Uterus (tissue), 2 donors: ENCODE data around the gene ELMO1.

ENCODE experiments used
- POLR2A ChIP-seq, 2 donors: fragments of 450-650 bp; IDR thresholded peaks; one replicate each; pipeline ENCODE4 v1.6.1; 2016; ENCODE audit warnings: antibody characterized with exemption in 2 of 2, mild to moderate bottlenecking in 1 of 2, moderate library complexity in 1 of 2
- TF ChIP-seq, protein P1 (sequence below), 4 experiments: fragments of 200-600 bp in 2 of 4; fragments of 450-650 bp in 2 of 4; sonication (generic) in 2 of 4; IDR thresholded peaks; one replicate each; pipeline ENCODE4 v1.5.1; 2016 to 2019; ENCODE audit warnings: antibody characterized with exemption in 4 of 4, mild to moderate bottlenecking in 2 of 4, moderate library complexity in 1 of 4

- TF ChIP-seq, protein P1, sequence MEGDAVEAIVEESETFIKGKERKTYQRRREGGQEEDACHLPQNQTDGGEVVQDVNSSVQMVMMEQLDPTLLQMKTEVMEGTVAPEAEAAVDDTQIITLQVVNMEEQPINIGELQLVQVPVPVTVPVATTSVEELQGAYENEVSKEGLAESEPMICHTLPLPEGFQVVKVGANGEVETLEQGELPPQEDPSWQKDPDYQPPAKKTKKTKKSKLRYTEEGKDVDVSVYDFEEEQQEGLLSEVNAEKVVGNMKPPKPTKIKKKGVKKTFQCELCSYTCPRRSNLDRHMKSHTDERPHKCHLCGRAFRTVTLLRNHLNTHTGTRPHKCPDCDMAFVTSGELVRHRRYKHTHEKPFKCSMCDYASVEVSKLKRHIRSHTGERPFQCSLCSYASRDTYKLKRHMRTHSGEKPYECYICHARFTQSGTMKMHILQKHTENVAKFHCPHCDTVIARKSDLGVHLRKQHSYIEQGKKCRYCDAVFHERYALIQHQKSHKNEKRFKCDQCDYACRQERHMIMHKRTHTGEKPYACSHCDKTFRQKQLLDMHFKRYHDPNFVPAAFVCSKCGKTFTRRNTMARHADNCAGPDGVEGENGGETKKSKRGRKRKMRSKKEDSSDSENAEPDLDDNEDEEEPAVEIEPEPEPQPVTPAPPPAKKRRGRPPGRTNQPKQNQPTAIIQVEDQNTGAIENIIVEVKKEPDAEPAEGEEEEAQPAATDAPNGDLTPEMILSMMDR (IDR thresholded peaks at IDR 0.05) = no peak
- TF ChIP-seq POLR2A (IDR thresholded peaks at IDR 0.05) = no peak
These were observed 477.8 kb downstream of the ELMO1 start for GRCh38 chr7:36970551-36971514.
